ENCODE data around the gene NARS2. TPM values are rescaled to one million over a fixed set of nuclear protein-coding genes. Genes with fewer than 3 reads are reported as not detected.
"Not testable (repeated sequence)": the region's sequence is repeated elsewhere in the genome, so short reads cannot be mapped to it uniquely, and the experiment has no call there.

The NARS2 gene
- total RNA-seq, 1 donor from 2014 or later = 25.5 TPM

- Histone ChIP-seq H3K36me3 (ENCODE audit: control insufficient read depth, insufficient read depth, low read length) (no peaks in the 10 kb centered on the region), H3K4me3 (ENCODE audit: low read depth, low read length) (no peak overlapping the region), H3K27me3 (ENCODE audit: control insufficient read depth, insufficient read depth, low read length) (no peaks in the 10 kb centered on the region)
- DNase-seq (ENCODE audit: low read depth) = no peak
- no peak for TF ChIP-seq CTCF (IDR thresholded peaks at IDR 0.05; ENCODE audit: insufficient read depth, low read length, poor library complexity, severe bottlenecking)
Observed at GRCh38 chr11:78560826-78561484, 13.7 kb downstream of the NARS2 start.

- no peak for DNase-seq (ENCODE audit: low read depth)
- TF ChIP-seq CTCF (IDR thresholded peaks at IDR 0.05; ENCODE audit: insufficient read depth, low read length, poor library complexity, severe bottlenecking) = no peak
- Histone ChIP-seq H3K27me3 (ENCODE audit: control insufficient read depth, insufficient read depth, low read length) (no peaks in the 10 kb centered on the region), H3K36me3 (ENCODE audit: control insufficient read depth, insufficient read depth, low read length) (no peaks in the 10 kb centered on the region), H3K4me3 (ENCODE audit: low read depth, low read length) (no peak overlapping the region)
Observed at GRCh38 chr11:78560153-78560552, 14.5 kb downstream of the NARS2 start.

GRCh38 chr11:78557236-78557635 lies 17.4 kb downstream of the NARS2 start:
- TF ChIP-seq CTCF (IDR thresholded peaks at IDR 0.05; ENCODE audit: insufficient read depth, low read length, poor library complexity, severe bottlenecking) = no peak
- Histone ChIP-seq H3K4me3 (ENCODE audit: low read depth, low read length) (no peak overlapping the region), H3K36me3 (ENCODE audit: control insufficient read depth, insufficient read depth, low read length) (no peaks in the 10 kb centered on the region), H3K27me3 (ENCODE audit: control insufficient read depth, insufficient read depth, low read length) (no peaks in the 10 kb centered on the region)
- no peak for DNase-seq (ENCODE audit: low read depth)

GRCh38 chr11:78555592-78555991 lies 19.1 kb downstream of the NARS2 start:
- H3K4me3 ChIP-seq (ENCODE audit: low read depth, low read length) = no peak overlapping the region
- no peaks in the 10 kb centered on the region for H3K36me3 ChIP-seq (ENCODE audit: control insufficient read depth, insufficient read depth, low read length)
- no peak for DNase-seq (ENCODE audit: low read depth)
- no peak for TF ChIP-seq CTCF (IDR thresholded peaks at IDR 0.05; ENCODE audit: insufficient read depth, low read length, poor library complexity, severe bottlenecking)
- no peaks in the 10 kb centered on the region for H3K27me3 ChIP-seq (ENCODE audit: control insufficient read depth, insufficient read depth, low read length)

- DNase-seq (ENCODE audit: low read depth) = no peak
- Histone ChIP-seq H3K27me3 (ENCODE audit: control insufficient read depth, insufficient read depth, low read length) (no peaks in the 10 kb centered on the region), H3K4me3 (ENCODE audit: low read depth, low read length) (no peak overlapping the region), H3K36me3 (ENCODE audit: control insufficient read depth, insufficient read depth, low read length) (no peaks in the 10 kb centered on the region)
- TF ChIP-seq CTCF (IDR thresholded peaks at IDR 0.05; ENCODE audit: insufficient read depth, low read length, poor library complexity, severe bottlenecking) = no peak
Observed at GRCh38 chr11:78552881-78553280, 21.8 kb downstream of the NARS2 start.

- not testable (repeated sequence) for DNase-seq (ENCODE audit: low read depth); H3K27me3 ChIP-seq (ENCODE audit: control insufficient read depth, insufficient read depth, low read length); H3K4me3 ChIP-seq (ENCODE audit: low read depth, low read length); H3K36me3 ChIP-seq (ENCODE audit: control insufficient read depth, insufficient read depth, low read length)
Observed at GRCh38 chr11:78552139-78552538, 22.5 kb downstream of the NARS2 start.

Data from kidney epithelial cell (primary cell).